ENCODE results near the gene NSDHL. TPM values are rescaled to one million over a fixed set of nuclear protein-coding genes. Genes with fewer than 3 reads are reported as not detected.

Gene NSDHL
- total and polyA plus RNA-seq, 2 experiments from 2014 or later = 32.4 to 34.3 TPM

DNA sequence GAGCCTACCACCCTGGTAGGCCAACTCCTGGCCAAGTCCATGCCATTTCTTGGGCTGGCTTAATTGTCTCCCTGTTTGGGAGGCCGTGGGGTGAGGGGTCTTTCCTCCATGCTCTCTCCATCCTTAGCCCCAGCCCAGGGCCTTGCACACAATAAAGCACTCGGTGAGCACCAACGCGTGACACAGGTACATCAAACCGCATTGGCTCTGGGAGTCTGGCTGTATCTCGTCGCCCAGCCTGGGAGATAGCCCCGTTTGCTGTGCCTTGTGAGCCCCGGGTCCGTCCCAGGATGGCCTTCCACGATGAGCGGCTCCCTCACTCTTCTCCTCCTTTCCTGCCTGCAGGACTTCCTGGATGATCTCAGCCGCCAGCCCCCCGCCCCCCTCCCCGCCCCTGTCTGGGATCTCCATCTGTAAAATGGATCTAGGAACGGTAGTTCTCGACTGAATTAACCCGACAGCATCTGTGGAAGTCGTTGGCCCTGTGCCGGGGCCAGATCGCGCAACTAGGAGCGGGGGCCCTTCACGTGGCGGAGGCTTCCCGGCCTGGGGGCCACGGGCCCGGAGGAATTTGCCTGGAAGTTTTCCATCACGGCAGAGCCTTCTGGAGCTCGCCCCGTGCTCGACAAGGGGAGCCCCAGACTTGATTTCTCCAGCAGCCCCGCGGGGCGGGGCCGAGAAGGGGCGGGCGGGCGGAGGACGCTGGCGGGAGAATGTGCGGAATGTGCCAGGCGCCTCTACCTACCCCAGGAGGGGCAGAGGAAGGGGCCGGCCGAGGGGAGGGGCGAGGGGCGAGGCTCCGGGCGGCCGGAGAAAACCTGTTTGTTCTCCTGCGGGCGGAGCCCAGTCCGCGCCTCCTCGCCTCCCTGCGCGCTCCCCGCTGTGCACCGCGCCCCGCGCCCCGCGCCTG is 66.6 kb downstream of the NSDHL start, which contains the start of gene ZNF185:
TSS of gene ZNF185 (plus strand) at position 846 of the 910 bp plus-strand sequence. CDS start 16,423 bp downstream, outside the sequence.
- ATAC-seq (peak; percentile 77), DNase-seq (ENCODE audit: low spot score) (peak; percentile 89)
- no peaks in the 10 kb centered on the region for H3F3A ChIP-seq (replicated peaks; ENCODE audit: low read depth)
- peak within 1 kb of the TSS; percentile 75 for H3K4me2 ChIP-seq
- peaks cover 7% of the 10 kb centered on the region; the same call in 1 of the 2 replicates for H3K4me1 ChIP-seq (ENCODE audit: insufficient read depth)
- peaks cover 35% of the 10 kb centered on the region for H3K4me1 Mint-ChIP-seq
- peak within 1 kb of the TSS; percentile 42 for H3K4me3 Mint-ChIP-seq
- no peak within 1 kb of the TSS for H2AFZ ChIP-seq
- H3K27ac ChIP-seq (ENCODE audit: low read depth) = 0 out of 2 replicates have a peak within 1 kb of the TSS, but pooled peaks have one; percentile 80
- TF ChIP-seq EZH2 (IDR thresholded peaks at IDR 0.05; ENCODE audit: low read depth, unreplicated experiment) = no peak
- peak; percentile 7; the same call in 1 of the 2 replicates for TF ChIP-seq POLR2AphosphoS5 (IDR thresholded peaks at IDR 0.05; ENCODE audit: low read depth)
- H3K9me3 Mint-ChIP-seq = no peaks in the 10 kb centered on the region
- H3K79me2 ChIP-seq (replicated peaks; ENCODE audit: insufficient read depth) = no peaks in the 10 kb centered on the region
- no peak within 1 kb of the TSS for H3K27ac Mint-ChIP-seq
- H3K9me2 ChIP-seq (ENCODE audit: insufficient read depth) = no peaks in the 10 kb centered on the region
- H3K36me3 ChIP-seq (ENCODE audit: insufficient read depth) = no peaks in the 10 kb centered on the region
- peaks cover 3% of the 10 kb centered on the region for H3K27me3 Mint-ChIP-seq (ENCODE audit: insufficient read depth, low read depth, poor library complexity)
- no peaks in the 10 kb centered on the region for H3K27me3 ChIP-seq (ENCODE audit: insufficient read depth)
- no peaks in the 10 kb centered on the region; the same call in 2 of the 3 replicates for H3K36me3 Mint-ChIP-seq (ENCODE audit: low read depth)
- H3K4me3 ChIP-seq = peak within 1 kb of the TSS; percentile 55
- H4K20me1 ChIP-seq (replicated peaks; ENCODE audit: insufficient read depth) = no peaks in the 10 kb centered on the region

GRCh38 chrX:152898442-152898841 is 67.6 kb downstream of the NSDHL start:
- no peak for ATAC-seq

More at GRCh38 chrX:152898442-152898841, 67.6 kb downstream of the NSDHL start:
- Mint-ChIP-seq H3K4me3 (peak overlapping the region; percentile 42; the same call in 2 of the 3 replicates), H3K27ac (no peak overlapping the region), H3K4me1 (peaks cover 32% of the 10 kb centered on the region), H3K9me3 (no peaks in the 10 kb centered on the region), H3K36me3 (ENCODE audit: low read depth) (no peaks in the 10 kb centered on the region; the same call in 2 of the 3 replicates), H3K27me3 (ENCODE audit: insufficient read depth, low read depth, poor library complexity) (peaks cover 3% of the 10 kb centered on the region)
- H3K27me3 ChIP-seq (ENCODE audit: insufficient read depth) = no peaks in the 10 kb centered on the region
- no peaks in the 10 kb centered on the region for H3K9me2 ChIP-seq (ENCODE audit: insufficient read depth)
- peaks cover 4% of the 10 kb centered on the region; the same call in 1 of the 2 replicates for H3K4me1 ChIP-seq (ENCODE audit: insufficient read depth)
- no peak overlapping the region for H3K27ac ChIP-seq (ENCODE audit: low read depth)
- no peaks in the 10 kb centered on the region for H3K36me3 ChIP-seq (ENCODE audit: insufficient read depth)
- no peaks in the 10 kb centered on the region for H3K79me2 ChIP-seq (replicated peaks; ENCODE audit: insufficient read depth)
- peak overlapping the region; percentile 75 for H3K4me2 ChIP-seq
- TF ChIP-seq JUNB (IDR thresholded peaks at IDR 0.05; ENCODE audit: unreplicated experiment) = no peak
- TF ChIP-seq CREB1 (CRISPR knock-in tag; IDR thresholded peaks at IDR 0.05; ENCODE audit: low read depth) = no peak
- no peak for TF ChIP-seq NANOG (IDR thresholded peaks at IDR 0.05; ENCODE audit: borderline replicate concordance)
- no peak for TF ChIP-seq EZH2 (IDR thresholded peaks at IDR 0.05; ENCODE audit: low read depth, unreplicated experiment)
- no peak for TF ChIP-seq ETS1 (IDR thresholded peaks at IDR 0.05)
- no peak overlapping the region for H2AFZ ChIP-seq
- peak overlapping the region; percentile 55 for H3K4me3 ChIP-seq
- no peak for DNase-seq (ENCODE audit: low spot score)
- no peaks in the 10 kb centered on the region for H3F3A ChIP-seq (replicated peaks; ENCODE audit: low read depth)
- no peaks in the 10 kb centered on the region for H4K20me1 ChIP-seq (replicated peaks; ENCODE audit: insufficient read depth)
